GM18870 (cell line): ENCODE data around the gene LRRIQ3.

Source experiments
- ATAC-seq: cut with Tn5 transposase; IDR thresholded peaks from one replicate; pipeline ENCODE4 v1.9.1; 2021; ENCODE audit warnings: moderate library complexity; ENCODE audit not compliant: unreplicated experiment

LRRIQ3 gene

GRCh38 chr1:74113333-74113732 lies 84.6 kb downstream of the LRRIQ3 start:
- no peak for ATAC-seq

DNA sequence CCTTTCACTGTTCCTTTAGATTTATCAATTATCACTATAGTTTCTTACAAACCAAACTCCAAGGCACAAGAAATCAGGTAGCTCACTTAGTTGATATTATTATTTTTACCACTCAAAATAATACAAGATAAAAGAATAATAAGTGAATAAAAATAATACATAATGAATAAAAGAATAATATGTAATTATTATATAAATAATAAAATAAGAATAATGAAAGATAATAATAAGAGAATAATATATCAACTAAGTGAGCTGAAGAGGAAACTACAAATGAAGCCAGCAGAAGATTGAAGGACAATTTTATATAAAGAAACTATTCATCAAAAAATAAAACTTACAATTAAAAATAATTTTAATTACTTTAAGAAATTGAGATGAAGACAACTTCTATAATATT lies 90.6 kb downstream of the LRRIQ3 start:
- ATAC-seq, result no peak

DNA sequence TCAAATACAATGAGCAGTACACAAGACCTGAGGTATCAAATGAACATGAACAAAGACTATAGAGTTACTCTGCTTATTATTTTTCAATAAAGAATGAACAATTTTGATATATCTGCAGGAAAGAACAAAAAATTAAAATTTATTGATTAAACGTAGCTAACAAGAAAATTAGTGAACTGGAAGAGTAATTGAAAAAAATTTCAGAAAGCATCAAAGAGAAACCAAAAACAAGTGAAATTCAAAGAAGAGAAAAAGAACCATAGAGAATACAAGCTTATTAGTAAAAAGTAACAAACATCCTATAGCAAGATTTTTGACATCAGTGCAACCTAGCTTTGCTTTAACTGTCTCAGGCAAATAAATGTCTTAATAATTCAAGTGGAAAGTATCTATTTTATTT lies 106.6 kb downstream of the LRRIQ3 start:
- no peak for ATAC-seq

GRCh38 chr1:74083128-74083527 lies 114.8 kb downstream of the LRRIQ3 start:
- no peak for ATAC-seq

GRCh38 chr1:74065081-74065480 lies 132.9 kb downstream of the LRRIQ3 start:
- ATAC-seq, result no peak

- no peak for ATAC-seq
Observed at GRCh38 chr1:74057719-74058118, 140.3 kb downstream of the LRRIQ3 start.

DNA sequence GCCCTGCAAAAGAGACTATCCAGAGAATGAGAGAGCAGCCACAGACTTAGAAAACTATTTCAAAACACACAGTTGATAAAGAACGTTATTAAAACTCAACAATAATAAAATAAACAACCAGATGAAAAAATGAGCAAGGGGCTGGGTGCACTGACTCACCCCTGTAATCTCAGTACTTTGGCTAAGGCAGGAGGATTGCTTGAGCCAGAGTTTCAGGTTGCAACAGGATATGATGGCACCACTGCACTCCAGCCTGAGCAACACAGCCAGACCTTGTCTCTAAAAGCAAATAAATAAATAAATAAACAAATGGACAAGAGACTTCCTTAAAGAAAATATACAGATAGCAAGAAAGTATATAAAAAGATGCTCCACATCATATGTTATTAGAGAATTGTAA lies 144.6 kb downstream of the LRRIQ3 start:
- no peak for ATAC-seq

GRCh38 chr1:74050386-74050785 lies 147.6 kb downstream of the LRRIQ3 start:
- ATAC-seq, result no peak

GRCh38 chr1:74038042-74038441 lies 159.9 kb downstream of the LRRIQ3 start:
- ATAC-seq, result no peak

GRCh38 chr1:74012583-74012982 lies 185.4 kb downstream of the LRRIQ3 start:
- peak; percentile 44 for ATAC-seq

- ATAC-seq, result no peak
Observed at GRCh38 chr1:74011736-74012135, 186.2 kb downstream of the LRRIQ3 start.

DNA sequence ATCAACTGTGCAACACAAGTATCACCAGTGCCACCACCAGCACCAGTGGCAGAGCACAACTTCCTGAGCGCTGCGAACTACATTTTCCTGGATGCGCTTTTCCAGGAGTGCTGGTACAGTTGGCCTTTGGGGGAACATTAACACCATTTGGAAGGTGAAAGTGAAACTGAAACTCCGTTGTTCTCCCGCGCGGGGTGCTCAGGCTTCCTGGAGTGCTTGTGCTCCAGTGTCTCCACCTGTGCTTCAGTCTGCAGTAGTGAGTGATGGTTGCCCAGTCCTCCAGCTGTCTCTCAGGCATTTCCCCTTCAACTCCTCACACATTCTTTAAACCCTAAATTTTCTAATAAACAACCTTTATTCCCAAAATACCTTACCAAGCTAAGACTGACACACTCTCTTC lies 187.8 kb downstream of the LRRIQ3 start:
- ATAC-seq, result no peak

GRCh38 chr1:74005533-74005932 lies 192.4 kb downstream of the LRRIQ3 start:
- no peak for ATAC-seq

DNA sequence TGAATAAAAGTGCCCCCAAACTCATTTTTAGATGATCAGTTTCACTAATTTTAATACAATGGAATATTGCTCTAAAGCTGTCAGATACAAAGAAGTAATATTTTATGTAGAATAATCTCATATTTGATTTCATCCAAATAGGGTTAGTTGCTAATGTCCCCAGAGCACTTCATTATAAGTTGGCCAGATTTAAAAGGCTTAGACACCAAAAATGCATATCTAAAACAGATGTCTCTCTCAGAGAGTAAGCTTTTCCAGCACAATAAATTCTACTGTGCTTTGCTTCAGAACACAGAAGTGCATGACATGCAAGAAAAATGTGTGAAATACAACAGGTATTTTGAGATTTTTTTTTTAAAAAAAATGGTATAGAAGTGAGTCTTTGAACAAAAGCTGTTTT lies 194.2 kb downstream of the LRRIQ3 start:
- ATAC-seq, result no peak

GRCh38 chr1:73998348-73998959 lies 199.5 kb downstream of the LRRIQ3 start:
- ATAC-seq, result peak; percentile 74

DNA sequence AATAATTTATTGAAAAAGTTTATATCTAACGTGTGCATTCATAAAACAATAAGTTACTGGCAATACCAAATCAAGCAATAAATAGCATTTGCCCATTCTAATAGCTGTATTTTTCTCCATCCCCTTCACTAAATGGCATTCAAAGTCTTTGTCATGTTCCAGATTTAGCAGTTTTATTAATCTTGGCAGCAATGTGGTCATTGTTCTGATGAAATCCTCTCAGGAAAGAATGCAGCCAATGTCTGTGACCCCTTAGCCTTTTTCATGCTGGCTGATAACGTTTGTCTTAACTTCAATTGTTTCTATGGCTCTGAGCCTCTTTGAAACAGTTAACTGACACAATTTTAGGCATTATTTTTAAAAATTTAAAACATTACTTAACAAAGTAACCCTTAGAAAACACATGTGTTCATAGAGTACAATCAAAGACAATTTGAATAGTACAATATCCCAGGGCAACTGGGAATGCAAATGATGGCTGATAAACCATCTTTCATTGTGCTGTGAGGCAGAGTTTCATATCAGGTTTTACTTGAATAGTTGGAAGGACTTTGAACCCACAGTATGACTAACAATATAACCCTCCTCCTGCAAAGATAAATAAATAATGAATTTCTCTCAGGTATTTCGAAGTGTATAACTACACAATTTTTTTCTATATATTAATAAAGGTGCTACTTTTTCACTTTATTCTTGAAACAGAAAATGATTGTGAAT lies 217.5 kb downstream of the LRRIQ3 start:
- ATAC-seq, result peak; percentile 84

DNA sequence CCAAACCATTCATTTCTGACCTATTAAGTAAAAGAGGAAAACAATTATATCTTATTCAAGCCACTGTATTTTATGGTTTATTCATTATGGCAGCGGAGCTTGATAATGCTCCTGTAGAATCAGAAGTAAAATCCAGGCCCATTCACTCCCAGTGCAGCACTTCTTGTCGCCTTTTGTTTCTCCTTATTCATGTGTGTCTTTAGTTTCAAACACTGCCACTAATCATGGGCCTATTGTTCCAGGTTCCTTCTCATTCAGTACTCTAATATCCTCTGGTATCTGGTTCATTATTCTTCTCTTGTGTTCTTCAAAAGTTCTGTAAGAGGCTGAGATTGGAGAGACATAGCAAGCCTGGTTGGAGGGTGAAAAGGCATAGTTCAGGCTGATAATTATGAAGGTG lies 218.3 kb downstream of the LRRIQ3 start:
- no peak for ATAC-seq

DNA sequence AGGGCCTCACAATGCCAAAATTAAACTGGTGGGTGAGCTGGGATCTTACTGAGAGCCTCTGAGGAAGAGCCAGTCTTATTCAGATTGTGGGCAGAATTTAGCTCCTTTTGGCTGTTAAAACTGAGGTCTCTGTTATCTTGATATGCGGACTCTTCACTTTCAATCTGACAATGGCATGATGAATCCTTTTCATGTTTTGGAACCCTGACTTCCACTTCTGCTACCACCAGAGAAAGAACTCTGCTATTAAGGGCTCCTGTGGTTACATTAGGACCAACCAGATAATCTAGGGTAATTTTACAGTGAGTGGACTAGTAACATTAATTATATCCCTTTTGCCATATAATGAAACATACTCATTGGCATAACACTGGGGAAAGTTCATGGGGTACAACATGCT lies 219.0 kb downstream of the LRRIQ3 start:
- ATAC-seq, result no peak
